Stimulated activated CD8-positive, alpha-beta memory T cell treated with anti-CD3 and anti-CD28 coated beads, Interleukin-7, amount 100 ng/mL, for 48 hours (primary cell): Measurements from ENCODE around the gene AKR1C3.
"Not testable (repeated sequence)": the region's sequence is repeated elsewhere in the genome, so short reads cannot be mapped to it uniquely, and the experiment has no call there.

Experiments
- DNase-seq, 2 donors: peaks; one replicate each; pipeline ENCODE4 v3.0.0-alpha.2; 2020; ENCODE audit warnings: low read depth in 1 of 2; ENCODE audit errors: extremely low read depth in 1 of 2

The AKR1C3 gene

GRCh38 chr10:5135581-5135980 is 41.4 kb downstream of the AKR1C3 start:
- DNase-seq = no peak

- DNase-seq = no peak
Measured at GRCh38 chr10:5136468-5137087, 42.4 kb downstream of the AKR1C3 start.

DNA sequence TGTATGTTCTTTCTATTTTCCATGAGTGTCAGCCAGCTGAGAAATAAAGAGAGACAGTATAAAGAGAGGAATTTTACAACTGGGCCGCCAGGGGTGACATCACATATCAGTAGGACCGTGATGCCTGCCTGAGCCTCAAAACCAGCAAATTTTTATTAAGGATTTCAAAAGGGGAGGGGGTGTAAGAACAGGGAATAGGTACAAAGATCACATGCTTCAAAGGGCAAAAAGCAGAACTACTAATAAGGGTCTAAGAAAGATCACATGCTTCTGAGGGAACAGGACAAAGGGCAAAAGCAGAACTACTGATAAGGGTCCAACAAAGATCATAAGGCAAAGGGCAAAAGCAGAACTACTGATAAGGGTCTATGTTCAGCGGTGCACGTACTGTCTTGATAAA is 43.5 kb downstream of the AKR1C3 start:
- DNase-seq = not testable (repeated sequence)

DNA sequence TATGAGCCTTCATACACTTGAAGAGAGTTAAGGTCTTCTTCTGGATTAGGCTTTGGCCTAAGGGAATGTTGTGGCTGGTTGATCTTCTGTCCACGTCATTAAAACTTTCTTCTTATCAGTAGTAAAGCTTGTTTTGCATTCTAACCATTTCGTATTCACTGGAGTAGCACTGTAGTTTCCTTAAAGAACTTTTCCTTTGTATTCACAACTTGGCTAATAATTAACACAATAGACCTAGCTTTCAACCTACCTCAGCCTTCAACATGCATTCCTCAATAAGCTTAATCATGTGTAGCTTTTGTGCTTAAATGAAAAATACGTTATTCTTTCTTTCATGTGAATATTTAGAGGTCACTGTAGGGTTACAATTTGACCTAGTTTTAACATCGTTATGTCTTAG is 48.0 kb downstream of the AKR1C3 start:
- DNase-seq = no peak

DNA sequence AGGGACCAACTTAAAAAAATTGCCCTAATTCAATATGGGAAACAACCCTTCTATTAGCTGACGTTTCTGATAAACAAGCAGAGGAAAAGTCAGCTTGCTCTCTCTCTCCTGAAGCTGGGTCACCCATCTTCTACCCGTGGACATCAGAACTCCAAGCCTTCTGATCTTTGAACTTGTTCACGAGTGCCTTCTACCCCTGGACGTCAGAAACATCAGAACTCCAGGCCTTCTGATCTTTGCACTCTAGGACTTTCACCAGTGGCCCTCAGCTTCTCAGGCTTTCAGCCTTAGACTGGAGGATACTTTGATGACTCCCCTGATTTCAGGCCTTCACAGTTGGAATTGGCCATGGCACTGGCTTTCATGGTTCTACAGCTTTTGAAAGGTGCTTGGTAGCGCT is 48.9 kb downstream of the AKR1C3 start:
- no peak for DNase-seq

DNA sequence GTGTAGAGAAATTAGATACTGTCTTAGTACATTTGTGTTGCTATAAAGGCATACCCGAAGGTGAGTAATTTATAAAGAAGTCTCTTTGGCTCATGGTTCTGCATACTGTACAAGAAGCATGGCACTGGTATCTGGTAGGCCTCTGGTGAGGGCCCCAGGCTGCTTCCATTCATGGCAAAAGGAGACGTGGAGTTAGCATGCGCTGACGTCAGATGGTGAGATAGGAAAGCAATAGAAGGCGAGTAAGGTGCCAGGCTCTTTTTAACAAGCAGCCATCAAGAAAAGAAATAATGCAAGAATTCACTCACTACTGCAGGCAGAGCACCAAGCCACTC is 52.7 kb downstream of the AKR1C3 start:
- no peak for DNase-seq

GRCh38 chr10:5147255-5147980 is 53.2 kb downstream of the AKR1C3 start:
- no peak for DNase-seq

DNA sequence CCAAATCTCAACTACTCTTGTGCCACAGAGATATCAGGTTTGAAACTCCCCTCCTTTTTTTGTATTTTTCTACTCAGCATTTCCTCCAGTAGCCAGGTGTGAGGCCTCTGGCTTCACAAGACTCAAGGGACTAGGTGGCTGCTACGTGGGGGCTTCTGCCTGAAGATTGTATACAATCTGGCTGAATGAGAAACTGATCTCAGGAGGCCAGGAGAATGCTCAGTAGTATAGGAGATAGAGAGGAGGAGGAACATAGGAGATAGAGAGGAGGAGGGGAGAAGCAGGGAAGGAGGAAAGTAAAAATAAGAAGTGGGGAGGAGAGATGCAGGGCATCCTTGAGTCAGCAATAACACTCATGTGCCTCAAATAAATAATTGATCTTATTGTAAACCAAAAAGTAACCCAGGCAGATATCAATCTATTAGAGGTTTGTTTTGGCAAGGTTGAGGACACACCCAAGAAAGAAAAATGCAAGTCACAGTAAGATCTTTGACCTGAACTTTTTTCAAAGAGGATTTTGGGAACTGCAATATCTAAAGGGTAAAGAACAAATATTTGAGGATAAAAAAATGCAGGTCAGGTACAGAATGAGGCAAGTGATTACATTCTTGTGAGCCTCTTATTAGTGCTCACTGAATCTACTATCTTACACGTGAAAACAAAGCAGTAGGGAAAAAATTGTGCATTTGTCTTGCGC is 53.9 kb downstream of the AKR1C3 start:
- DNase-seq = no peak

GRCh38 chr10:5148678-5149032 is 54.4 kb downstream of the AKR1C3 start:
- DNase-seq = no peak

- no peak for DNase-seq
Measured at GRCh38 chr10:5151076-5151475, 56.9 kb downstream of the AKR1C3 start.

- DNase-seq = no peak
Measured at GRCh38 chr10:5155951-5156350, 61.7 kb downstream of the AKR1C3 start.
